ENCODE data around the gene PITPNM2.

The PITPNM2 gene

GRCh38 chr12:123120452-123121166, 30.3 kb downstream of the PITPNM2 start:
- no peaks in the 10 kb centered on the region for H3K9me3 ChIP-seq (ENCODE audit: low read depth, low read length)
- H3K27ac ChIP-seq = no peak overlapping the region
- H3K36me3 ChIP-seq (ENCODE audit: insufficient read depth, low read length) = no peaks in the 10 kb centered on the region

GRCh38 chr12:123119808-123120207, 31.1 kb downstream of the PITPNM2 start:
- Histone ChIP-seq H3K9ac (ENCODE audit: insufficient read length) (no peak overlapping the region), H3K27ac (no peak overlapping the region), H3K36me3 (ENCODE audit: insufficient read depth, low read length) (no peaks in the 10 kb centered on the region), H3K4me3 (no peak overlapping the region), H3K9me3 (ENCODE audit: low read depth, low read length) (no peaks in the 10 kb centered on the region)
- TF ChIP-seq EZH2 (IDR thresholded peaks at IDR 0.05) (no peak), POLR2AphosphoS5 (IDR thresholded peaks at IDR 0.05; ENCODE audit: borderline replicate concordance, low read depth, low read length) (no peak), FOXP2 (optimal IDR thresholded peaks at IDR 0.05; ENCODE audit: control extremely low read depth, extremely low read length, insufficient read depth) (no peak)
- no peak for DNase-seq (ENCODE audit: low read depth, low spot score)

More at GRCh38 chr12:123120452-123121166, 30.3 kb downstream of the PITPNM2 start:
- TF ChIP-seq FOXP2 (optimal IDR thresholded peaks at IDR 0.05; ENCODE audit: control extremely low read depth, extremely low read length, insufficient read depth) (no peak), POLR2AphosphoS5 (IDR thresholded peaks at IDR 0.05; ENCODE audit: borderline replicate concordance, low read depth, low read length) (no peak), EZH2 (IDR thresholded peaks at IDR 0.05) (no peak)
- Histone ChIP-seq H3K4me3 (no peak overlapping the region), H3K9ac (ENCODE audit: insufficient read length) (no peak overlapping the region)
- DNase-seq (ENCODE audit: low read depth, low spot score) = no peak

DNA sequence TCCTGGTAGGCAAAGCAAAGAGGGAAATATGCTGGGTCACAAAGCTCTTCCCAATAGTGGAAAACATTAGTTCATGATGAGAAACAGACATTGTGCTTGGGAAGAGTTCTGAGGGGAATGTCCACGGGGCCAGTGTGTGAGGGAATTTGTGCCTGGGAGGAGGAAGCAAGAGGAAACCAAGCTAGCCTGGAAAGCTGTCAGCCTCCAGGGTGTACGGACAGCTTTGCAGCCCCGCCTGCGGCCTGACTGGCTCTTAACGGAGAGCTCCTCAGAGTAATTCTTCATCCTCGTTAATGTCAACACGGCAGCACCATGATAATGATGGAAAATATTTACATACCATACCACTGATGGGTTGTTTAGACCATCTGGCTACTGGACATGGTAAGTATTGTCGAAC, 32.4 kb downstream of the PITPNM2 start:
- Histone ChIP-seq H3K9ac (ENCODE audit: insufficient read length) (no peak overlapping the region), H3K36me3 (ENCODE audit: insufficient read depth, low read length) (no peaks in the 10 kb centered on the region), H3K4me3 (no peak overlapping the region), H3K9me3 (ENCODE audit: low read depth, low read length) (no peaks in the 10 kb centered on the region), H3K27ac (no peak overlapping the region)
- DNase-seq (ENCODE audit: low read depth, low spot score) = no peak
- no peak for TF ChIP-seq EZH2 (IDR thresholded peaks at IDR 0.05)

- H3K9ac ChIP-seq (ENCODE audit: insufficient read length) = no peak overlapping the region
- no peaks in the 10 kb centered on the region for H3K9me3 ChIP-seq (ENCODE audit: low read depth, low read length)
- no peak for TF ChIP-seq FOXP2 (optimal IDR thresholded peaks at IDR 0.05; ENCODE audit: control extremely low read depth, extremely low read length, insufficient read depth)
- no peak for TF ChIP-seq EZH2 (IDR thresholded peaks at IDR 0.05)
- TF ChIP-seq POLR2AphosphoS5 (IDR thresholded peaks at IDR 0.05; ENCODE audit: borderline replicate concordance, low read depth, low read length) = no peak
- H3K27ac ChIP-seq = no peak overlapping the region
- H3K36me3 ChIP-seq (ENCODE audit: insufficient read depth, low read length) = no peaks in the 10 kb centered on the region
- no peak for DNase-seq (ENCODE audit: low read depth, low spot score)
- H3K4me3 ChIP-seq = no peak overlapping the region
Observed at GRCh38 chr12:123115409-123116121, 35.3 kb downstream of the PITPNM2 start.

DNA sequence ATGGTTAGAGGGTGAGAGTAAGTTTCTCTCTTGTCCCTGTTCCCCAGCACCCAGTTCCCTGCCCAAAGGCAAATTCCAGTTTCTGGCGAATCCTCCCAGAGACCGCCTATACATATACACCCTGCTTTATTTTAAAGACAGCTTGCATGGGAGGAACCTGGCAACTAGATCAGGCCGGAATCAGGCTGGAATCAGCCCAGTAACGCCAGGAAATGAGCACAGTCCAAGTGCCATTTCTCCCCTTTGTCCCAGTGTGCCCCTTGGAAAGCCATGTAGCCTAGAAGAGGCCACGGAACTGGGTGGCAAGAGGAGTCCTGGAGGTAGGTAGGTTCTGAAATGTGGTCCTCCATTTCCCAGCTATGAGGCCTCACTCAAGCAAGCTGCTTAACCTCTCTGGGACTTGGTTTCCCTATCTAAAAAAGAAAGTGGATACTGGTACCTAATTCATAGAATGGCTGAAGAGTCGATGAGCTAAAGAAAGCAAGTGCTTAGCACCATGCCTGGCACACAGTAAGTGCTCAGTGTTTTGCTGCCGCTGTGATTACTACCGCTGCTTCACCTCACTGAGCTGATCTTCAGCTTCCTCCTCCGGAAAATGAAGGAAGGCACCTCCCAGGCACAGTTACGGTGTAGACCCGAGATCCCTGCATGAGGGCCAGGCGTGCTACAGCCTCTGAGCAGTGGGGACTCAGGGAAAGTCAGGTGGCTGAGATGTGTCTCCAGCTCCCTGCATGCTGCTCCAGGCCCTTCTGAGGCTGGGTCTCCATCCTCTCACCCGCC, 36.4 kb downstream of the PITPNM2 start:
- TF ChIP-seq FOXP2 (optimal IDR thresholded peaks at IDR 0.05; ENCODE audit: control extremely low read depth, extremely low read length, insufficient read depth) = no peak
- no peak for TF ChIP-seq EZH2 (IDR thresholded peaks at IDR 0.05)
- no peak for TF ChIP-seq POLR2AphosphoS5 (IDR thresholded peaks at IDR 0.05; ENCODE audit: borderline replicate concordance, low read depth, low read length)
- DNase-seq (ENCODE audit: low read depth, low spot score) = no peak
- Histone ChIP-seq H3K4me3 (no peak overlapping the region), H3K27ac (no peak overlapping the region), H3K9me3 (ENCODE audit: low read depth, low read length) (no peaks in the 10 kb centered on the region), H3K9ac (ENCODE audit: insufficient read length) (no peak overlapping the region), H3K36me3 (ENCODE audit: insufficient read depth, low read length) (no peaks in the 10 kb centered on the region)

DNA sequence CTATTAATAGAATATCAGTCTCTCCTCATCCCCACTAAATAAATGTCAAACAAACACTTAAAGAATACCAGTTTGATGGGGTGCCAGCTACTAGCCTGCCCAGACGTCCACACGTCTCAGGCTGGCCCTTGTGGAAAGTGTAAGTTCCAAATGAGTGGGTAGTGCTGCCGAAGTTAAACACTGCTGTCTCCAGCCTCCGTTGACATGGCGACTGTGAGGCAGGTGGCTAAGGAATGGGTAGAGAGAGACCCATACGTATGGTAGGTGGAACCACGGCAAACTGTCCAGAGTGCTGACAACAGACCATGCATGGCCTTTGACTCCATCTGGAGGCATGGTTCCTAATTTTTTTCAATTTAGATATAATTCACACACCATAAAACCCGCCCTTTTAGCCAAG, 37.9 kb downstream of the PITPNM2 start:
- Histone ChIP-seq H3K4me3 (no peak overlapping the region), H3K27ac (no peak overlapping the region), H3K9ac (ENCODE audit: insufficient read length) (no peak overlapping the region), H3K36me3 (ENCODE audit: insufficient read depth, low read length) (no peaks in the 10 kb centered on the region), H3K9me3 (ENCODE audit: low read depth, low read length) (no peaks in the 10 kb centered on the region)
- no peak for DNase-seq (ENCODE audit: low read depth, low spot score)
- TF ChIP-seq POLR2AphosphoS5 (IDR thresholded peaks at IDR 0.05; ENCODE audit: borderline replicate concordance, low read depth, low read length) = no peak
- no peak for TF ChIP-seq FOXP2 (optimal IDR thresholded peaks at IDR 0.05; ENCODE audit: control extremely low read depth, extremely low read length, insufficient read depth)
- TF ChIP-seq EZH2 (IDR thresholded peaks at IDR 0.05) = no peak

DNA sequence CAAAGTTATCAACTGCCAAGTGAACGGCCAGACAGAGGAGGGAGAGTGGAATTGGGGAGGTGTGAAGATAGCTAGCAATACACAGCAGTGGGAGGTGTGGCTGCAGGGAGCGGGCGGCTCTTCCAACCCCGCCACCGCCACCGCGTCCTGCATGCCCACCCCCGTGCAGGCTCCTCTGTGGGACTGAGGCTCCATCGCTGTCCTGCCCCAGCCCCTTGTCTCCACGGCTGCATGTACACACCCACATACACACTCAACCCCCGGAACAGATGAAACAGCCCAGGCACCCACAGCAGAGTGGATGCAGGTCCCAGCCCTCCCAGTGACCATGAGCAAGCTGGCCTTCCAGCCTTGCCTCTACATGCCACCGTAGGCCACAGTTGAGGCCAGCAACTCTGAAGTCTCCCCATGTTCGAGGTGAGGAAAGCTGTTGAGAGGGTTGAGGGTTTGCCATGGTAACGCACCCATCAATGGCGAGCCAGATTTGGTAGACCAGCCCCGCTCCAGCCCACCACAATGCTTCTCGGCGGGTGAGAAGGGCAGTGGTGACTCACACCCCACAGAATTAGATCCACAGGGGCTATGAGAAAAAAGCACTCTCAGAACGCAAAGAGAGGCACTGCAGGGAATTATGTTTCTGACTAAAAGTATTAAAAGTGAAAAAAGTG, 39.3 kb downstream of the PITPNM2 start:
- Histone ChIP-seq H3K9me3 (ENCODE audit: low read depth, low read length) (no peaks in the 10 kb centered on the region), H3K27ac (no peak overlapping the region), H3K36me3 (ENCODE audit: insufficient read depth, low read length) (no peaks in the 10 kb centered on the region), H3K4me3 (no peak overlapping the region), H3K9ac (ENCODE audit: insufficient read length) (no peak overlapping the region)
- TF ChIP-seq POLR2AphosphoS5 (IDR thresholded peaks at IDR 0.05; ENCODE audit: borderline replicate concordance, low read depth, low read length) (no peak), FOXP2 (optimal IDR thresholded peaks at IDR 0.05; ENCODE audit: control extremely low read depth, extremely low read length, insufficient read depth) (no peak), EZH2 (IDR thresholded peaks at IDR 0.05) (no peak)
- no peak for DNase-seq (ENCODE audit: low read depth, low spot score)

DNA sequence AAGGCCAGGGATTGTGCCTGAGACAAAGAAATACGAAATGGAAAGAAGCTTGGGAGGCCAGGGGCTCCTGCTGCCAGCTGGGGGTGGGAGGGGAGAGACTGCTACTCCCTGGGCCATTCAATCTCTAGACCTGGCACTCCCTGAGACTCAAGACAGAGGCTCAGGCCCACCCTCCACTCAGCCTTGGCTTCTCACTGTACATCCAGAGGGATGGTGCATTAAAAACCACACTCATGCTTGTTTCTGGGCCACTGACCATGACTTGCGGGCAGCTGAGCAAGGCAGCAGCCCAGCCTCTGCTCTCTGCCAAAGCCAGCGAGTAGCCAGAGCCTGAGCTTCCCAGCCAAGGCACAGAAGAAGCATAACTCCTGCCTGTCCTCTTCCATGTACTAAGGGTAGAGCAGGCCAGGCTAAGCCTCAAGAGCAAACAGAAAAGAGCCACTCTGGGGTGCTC, 41.5 kb downstream of the PITPNM2 start:
- H3K27ac ChIP-seq = no peak overlapping the region
- H3K9me3 ChIP-seq (ENCODE audit: low read depth, low read length) = no peaks in the 10 kb centered on the region
- no peak for DNase-seq (ENCODE audit: low read depth, low spot score)
- H3K4me3 ChIP-seq = no peak overlapping the region
- no peaks in the 10 kb centered on the region for H3K36me3 ChIP-seq (ENCODE audit: insufficient read depth, low read length)
- no peak overlapping the region for H3K9ac ChIP-seq (ENCODE audit: insufficient read length)
- TF ChIP-seq EZH2 (IDR thresholded peaks at IDR 0.05) = no peak
- no peak for TF ChIP-seq POLR2AphosphoS5 (IDR thresholded peaks at IDR 0.05; ENCODE audit: borderline replicate concordance, low read depth, low read length)
- no peak for TF ChIP-seq FOXP2 (optimal IDR thresholded peaks at IDR 0.05; ENCODE audit: control extremely low read depth, extremely low read length, insufficient read depth)

Data from SK-N-MC (cell line).